Heart right ventricle (tissue), 16 donors: Measurements from ENCODE around the gene PSMA1. TPM values are rescaled to one million over a fixed set of nuclear protein-coding genes. Genes with fewer than 3 reads are reported as not detected.

Experiments
- ATAC-seq, 8 donors: fragments of 200-7000 bp; cut with Tn5 transposase; one replicate each; pipeline ENCODE4 v1.9.1; 2020; ENCODE audit warnings: mild to moderate bottlenecking in 8 of 8, moderate library complexity in 8 of 8, moderate number of reproducible peaks in 1 of 8
- DNase-seq, 2 donors: peaks; one replicate each; pipeline ENCODE4 v3.0.0-alpha.2; 2020
- H3K27ac ChIP-seq, 10 donors: fragments of 200-600 bp; sonication (generic) in 2 of 10; one replicate each; pipeline versions ENCODE4 v1.5.0 to v1.8.0; 2020 to 2022; ENCODE audit warnings: mild to moderate bottlenecking in 3 of 10
- H3K27me3 ChIP-seq, 7 donors: fragments of 200-600 bp; one replicate each; pipeline ENCODE4 v1.8.0; 2021 to 2022; ENCODE audit warnings: mild to moderate bottlenecking in 2 of 7
- H3K36me3 ChIP-seq, 9 donors: fragments of 200-600 bp; sonication (generic) in 1 of 9; one replicate each; pipeline versions ENCODE4 v1.5.0 to v1.8.0; 2020 to 2022; ENCODE audit warnings: mild to moderate bottlenecking in 2 of 9
- H3K4me1 ChIP-seq, 9 donors: fragments of 200-600 bp; sonication (generic) in 1 of 9; one replicate each; pipeline versions ENCODE4 v1.5.0 to v1.8.0; 2020 to 2022; ENCODE audit warnings: mild to moderate bottlenecking in 4 of 9
- H3K4me3 ChIP-seq, 10 donors: fragments of 200-600 bp; sonication (generic) in 2 of 10; one replicate each; pipeline versions ENCODE4 v1.5.0 to v1.8.0; 2020 to 2022; ENCODE audit warnings: mild to moderate bottlenecking in 7 of 10, moderate library complexity in 2 of 10
- H3K9me3 ChIP-seq, 11 donors: fragments of 200-600 bp in 10 of 11; sonication (generic) in 2 of 11; one replicate each; pipeline versions ENCODE4 v1.5.0 to v1.8.0; 2013 to 2022; ENCODE audit warnings: mild to moderate bottlenecking in 2 of 11, control low read depth in 1 of 11, moderate library complexity in 1 of 11
- CTCF ChIP-seq, 9 donors: fragments of 200-600 bp; sonication (generic) in 2 of 9; IDR thresholded peaks; one replicate each; pipeline versions ENCODE4 v1.5.0 to v1.8.0; 2021 to 2022; ENCODE audit warnings: antibody characterized with exemption in 9 of 9, mild to moderate bottlenecking in 5 of 9, moderate library complexity in 1 of 9
- WGBS, 2 donors: extraction: QIAGEN DNeasy Blood & Tissue Kit; methylation state at CpG; one replicate each; pipeline ENCODE4 v1.1.7; 2013; ENCODE audit warnings: inconsistent platforms in 1 of 2; 5-methylcytosine and 5-hydroxymethylcytosine counted together
- intact Hi-C, 10 donors: fragments of 100-400 bp; cut with DNase I; formaldehyde crosslinking; loops; one replicate each; pipeline versions ENCODE4 v1.11.1 to v1.14.2; 2022
- polyA plus RNA-seq, 2 donors: library from polyadenylated mRNA; stranded (reverse); fragments of 200-250 nt; gene quantifications; one replicate each; pipeline ENCODE4 v1.2.3, GENCODE V29; 2013
- total RNA-seq, 10 donors: library from RNA; stranded (reverse); fragmentation: NEBNext Ultra II Directional in 3 of 10; extraction: Animal tissue kit (Norgen Biotek cat#: 25700) in 3 of 10; gene quantifications; one replicate each; pipeline versions ENCODE4 v1.2.1 to v1.2.4, GENCODE V29; 2021 to 2023
- donor health status: Arrhythmogenic right ventricular cardiomyopathy.
- donor health status: ischemic (EF 13 %, LVEDD 7.1; RV severe dilation, severe dysfunction).
- donor health status: healthy with polysubstance abuse.
- donor health status: DM: no; HTN: yes; CAD: no.
- donor health status: DM: no; HTN: no; CAD: no.
- donor health status: ischemic (EF 25% LVEDD 6.9; RV normal size, moderate dysfunction).
- donor health status: ischemic (EF 25% LVEDD 5.7; RV mildly dilated, moderate dysfunction).
- donor health status: healthy.
- donor health status: DM: yes; HTN: yes; CAD: no.
- donor health status: Ischemic cardiomyopathy.
- donor health status: ischemic (EF 35%, LVEDD 5.7; RV mildly dilated, moderate dysfunction).
- donor health status: nonischemic (EF 11% LVEDD 7.7; RV severe dilation, severe dysfunction).
- donor health status: DM: yes; HTN: yes; CAD: no.
- donor health status: PGD.
- donor health status: ischemic (EF 29% LVEDD 5.4; RV normal size, mild dysfunction).
- donor health status: nonischemic (EF 23%, LVEDD 6.1; RV moderate dilation, normal function).

PSMA1 gene
- total and polyA plus RNA-seq, 12 donors = 117 to 150 (median 126) TPM

- Histone ChIP-seq H3K9me3 (no peaks in the 10 kb centered on the region), H3K4me3 (no peak overlapping the region), H3K27ac (no peak overlapping the region), H3K27me3 (no peaks in the 10 kb centered on the region), H3K36me3 (peaks cover 0 to 100% (median 86%) of the 10 kb centered on the region in 9 donors), H3K4me1 (peaks cover 0 to 11% (median 0%) of the 10 kb centered on the region in 9 donors)
- WGBS, 2 donors = 93 to 94% methylated on average over 2 of the region's 2 CpGs
- intact Hi-C loops = loop anchor here in 1 of 10 donors (5.0 kb wide), 1 partner anchor 39 kb away; no protein-coding TSS in a partner anchor
- no peak for DNase-seq
- ATAC-seq = no peak
- no peak for TF ChIP-seq CTCF (IDR thresholded peaks at IDR 0.05)
These were observed 56.6 kb downstream of the PSMA1 start for GRCh38 chr11:14463623-14464022.

- intact Hi-C loops = loop anchor here in 1 of 10 donors (5.0 kb wide), 1 partner anchor 42 kb away; no protein-coding TSS in a partner anchor
- no peak overlapping the region for H3K27ac ChIP-seq
- no peak for TF ChIP-seq CTCF (IDR thresholded peaks at IDR 0.05)
- no peak overlapping the region for H3K4me3 ChIP-seq
- H3K27me3 ChIP-seq = no peaks in the 10 kb centered on the region
- peaks cover 0 to 100% (median 73%) of the 10 kb centered on the region in 9 donors for H3K36me3 ChIP-seq
- ATAC-seq (no peak), DNase-seq (no peak)
- peaks cover 0 to 12% (median 0%) of the 10 kb centered on the region in 9 donors for H3K4me1 ChIP-seq
- no peaks in the 10 kb centered on the region for H3K9me3 ChIP-seq
These were observed 60.0 kb downstream of the PSMA1 start for GRCh38 chr11:14460147-14460546.

- no peak for TF ChIP-seq CTCF (IDR thresholded peaks at IDR 0.05)
- WGBS, 2 donors = 86 to 88% methylated on average over 3 of the region's 3 CpGs
- Histone ChIP-seq H3K4me3 (no peak overlapping the region), H3K4me1 (peaks cover 0 to 12% (median 0%) of the 10 kb centered on the region in 9 donors), H3K36me3 (peaks cover 0 to 88% (median 58%) of the 10 kb centered on the region in 9 donors), H3K27ac (no peak overlapping the region), H3K9me3 (no peaks in the 10 kb centered on the region), H3K27me3 (no peaks in the 10 kb centered on the region)
- DNase-seq (no peak), ATAC-seq (no peak)
- intact Hi-C loops = loop anchor here in 5 of 10 donors (5.0 to 10.0 kb wide), 5 partner anchors 39 to 156 kb away; partner anchors contain the start of genes COPB1 (in 1 of the 5) and RRAS2 (in 1 of the 5)
These were observed 61.8 kb downstream of the PSMA1 start for GRCh38 chr11:14458377-14458776.

GRCh38 chr11:14455648-14456430 is 64.3 kb downstream of the PSMA1 start:
- peak overlapping the region in 2 of 10 donors; percentile 3 to 36 for H3K27ac ChIP-seq
- H3K27me3 ChIP-seq = no peaks in the 10 kb centered on the region
- peaks cover 0 to 12% (median 0%) of the 10 kb centered on the region in 9 donors for H3K4me1 ChIP-seq
- intact Hi-C loops = loop anchor here in 9 of 10 donors (1.0 to 10.0 kb wide), 7 partner anchors 41 to 156 kb away; partner anchors contain the start of genes COPB1 (in 1 of the 9) and RRAS2 (in 1 of the 9)
- peak in 2 of 8 donors; percentile 12 to 29 for ATAC-seq
- H3K36me3 ChIP-seq = peaks cover 0 to 87% (median 33%) of the 10 kb centered on the region in 9 donors
- no peaks in the 10 kb centered on the region for H3K9me3 ChIP-seq
- WGBS, 2 donors = 64 to 65% methylated on average over 3 of the region's 3 CpGs
- TF ChIP-seq CTCF (IDR thresholded peaks at IDR 0.05) = no peak
- DNase-seq = no peak
- H3K4me3 ChIP-seq = no peak overlapping the region

Other genes starting within 250 kb of the PSMA1 start
- gene RRAS2, start 161.2 kb downstream of the PSMA1 start, total RNA-seq = 100 to 1,000 TPM in 1 of 10 donors, 10 to 100 TPM in 9; 21.8 to 142 (median 52.9) TPM
- 10 to 100 TPM; 20.8 to 26.0 TPM for gene RRAS2, start 161.2 kb downstream of the PSMA1 start, polyA plus RNA-seq
- 10 to 100 TPM; 40.2 to 60.0 (median 47.9) TPM for gene COPB1, start 20.6 kb downstream of the PSMA1 start, total RNA-seq
- 10 to 100 TPM; 28.4 to 49.1 TPM for gene COPB1, start 20.6 kb downstream of the PSMA1 start, polyA plus RNA-seq
- 10 to 100 TPM in 4 of 10 donors, 1 to 10 TPM in 6; 5.5 to 14.2 (median 9.4) TPM for gene PDE3B, start 123.4 kb upstream of the PSMA1 start, total RNA-seq
- 1 to 10 TPM; 1.3 to 3.7 TPM for gene PDE3B, start 123.4 kb upstream of the PSMA1 start, polyA plus RNA-seq